Right ventricle myocardium inferior (tissue), 1 donor: ENCODE results near the gene DEPDC1B. TPM values are rescaled to one million over a fixed set of nuclear protein-coding genes. Genes with fewer than 3 reads are reported as not detected.
A peak's percentile ranks its signal among the peaks of the same experiment; 100 is the strongest.
"Not testable (repeated sequence)": the region's sequence is repeated elsewhere in the genome, so short reads cannot be mapped to it uniquely, and the experiment has no call there.

Source experiments
- ATAC-seq: fragments of 200-7000 bp; cut with Tn5 transposase; one replicate; pipeline ENCODE4 v1.9.1; 2020; ENCODE audit warnings: mild to moderate bottlenecking, moderate library complexity
- DNase-seq: peaks from one replicate; pipeline ENCODE4 v3.0.0; 2021; ENCODE audit errors: missing footprints
- intact Hi-C: fragments of 100-400 bp; cut with DNase I; formaldehyde crosslinking; loops from one replicate; pipeline ENCODE4 v1.11.0; 2022
- total RNA-seq: library from RNA; stranded (reverse); fragmentation: NEBNext Ultra II Directional; extraction: Animal tissue kit (Norgen Biotek cat#: 25700); gene quantifications from one replicate; pipeline ENCODE4 v1.2.1, GENCODE V29; 2021
- donor health status: DM: no; HTN: yes; CAD: no; lungs with severe emphysema.

The DEPDC1B gene
- total RNA-seq, 1 donor from 2014 or later = 0.22 TPM

DNA sequence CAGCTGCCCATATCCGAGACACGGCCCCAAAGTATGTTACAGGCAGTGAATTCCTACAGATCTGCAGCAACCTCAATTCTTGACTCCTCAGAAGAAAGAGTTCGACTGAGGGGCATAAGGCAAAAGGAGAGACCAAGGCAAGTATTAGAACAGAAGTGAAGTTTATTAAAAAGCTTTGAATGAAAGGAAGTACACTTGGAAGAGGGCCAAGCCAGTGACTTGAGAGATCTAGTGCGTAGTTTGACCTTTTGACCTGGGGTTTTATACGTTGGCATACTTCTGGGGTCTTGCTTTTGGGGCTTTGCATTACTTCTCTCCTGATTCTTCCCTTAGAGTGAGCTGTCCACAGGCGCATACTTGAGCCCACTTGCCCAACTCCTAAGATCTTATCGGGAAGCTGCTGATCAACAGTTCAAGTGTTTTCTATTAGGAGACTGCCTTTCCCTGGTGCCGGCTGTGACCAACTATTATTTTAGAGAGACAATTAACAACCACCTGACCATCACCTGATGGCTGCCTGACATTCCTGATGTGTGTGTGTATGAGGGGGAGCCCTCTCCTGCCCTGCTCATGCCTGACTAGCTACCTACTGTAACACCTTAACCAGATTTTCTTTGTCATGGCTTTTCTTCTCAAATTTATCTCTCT, 1.5 kb upstream of the DEPDC1B start:
- intact Hi-C loops = no loop called here
- no peak for DNase-seq
- ATAC-seq = no peak

DNA sequence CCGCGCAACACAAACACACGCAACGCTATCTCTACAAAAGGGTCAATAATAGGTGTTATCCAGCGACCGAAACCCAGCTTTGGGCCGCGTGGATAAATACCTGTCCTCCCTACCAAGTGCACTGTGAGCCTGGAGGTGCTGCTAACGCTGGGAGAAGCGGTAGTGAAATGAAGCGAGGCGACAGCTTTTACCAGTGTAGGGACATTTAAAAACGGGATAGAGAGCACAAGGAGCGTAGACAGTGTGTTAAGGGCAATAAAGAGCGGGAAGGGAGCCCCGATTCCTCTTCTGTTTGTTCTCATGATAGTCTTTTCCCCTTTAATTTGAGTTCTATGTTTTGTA, 421 bp upstream of the DEPDC1B start:
- intact Hi-C loops = no loop called here
- ATAC-seq (peak; percentile 61), DNase-seq (no peak)

DNA sequence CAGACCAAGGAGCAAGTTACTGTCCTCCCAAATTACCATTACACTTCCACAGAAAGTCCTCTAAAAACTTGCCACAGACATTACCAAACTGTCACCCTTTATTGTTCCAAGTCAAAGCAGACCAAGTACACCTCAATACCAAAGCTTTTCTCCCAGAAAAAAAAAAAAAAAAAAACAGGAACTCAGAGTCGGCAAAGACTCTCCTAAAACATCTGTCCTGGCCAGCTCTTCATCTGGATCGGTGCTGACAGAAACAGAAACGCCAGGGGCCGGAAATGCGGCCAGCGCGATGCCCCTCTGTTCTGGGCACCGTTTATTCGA, 718 bp downstream of the DEPDC1B start:
- no peak for ATAC-seq
- intact Hi-C loops = no loop called here

DNA sequence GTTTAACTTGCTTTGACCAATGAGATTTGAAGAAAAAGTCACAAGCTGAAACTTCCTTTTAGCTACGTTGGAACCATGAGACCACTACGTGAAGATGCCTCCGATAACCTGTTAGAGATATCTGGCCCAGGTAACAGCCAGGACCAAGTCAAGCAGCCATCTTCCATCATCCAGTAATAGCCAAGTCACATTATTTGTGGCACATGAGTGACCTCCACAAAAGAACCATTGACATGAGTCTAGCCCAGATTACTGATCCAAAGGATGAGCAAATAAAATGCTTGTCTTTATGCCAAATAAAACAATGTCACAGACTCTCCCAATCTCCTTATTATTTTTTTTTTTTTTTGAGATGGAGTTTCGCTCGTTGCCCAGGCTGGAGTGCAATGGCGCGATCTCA, 1.6 kb downstream of the DEPDC1B start:
- no peak for DNase-seq
- intact Hi-C loops = no loop called here
- no peak for ATAC-seq

More for the DNA sequence above, 718 bp downstream of the DEPDC1B start:
- no peak for DNase-seq

DNA sequence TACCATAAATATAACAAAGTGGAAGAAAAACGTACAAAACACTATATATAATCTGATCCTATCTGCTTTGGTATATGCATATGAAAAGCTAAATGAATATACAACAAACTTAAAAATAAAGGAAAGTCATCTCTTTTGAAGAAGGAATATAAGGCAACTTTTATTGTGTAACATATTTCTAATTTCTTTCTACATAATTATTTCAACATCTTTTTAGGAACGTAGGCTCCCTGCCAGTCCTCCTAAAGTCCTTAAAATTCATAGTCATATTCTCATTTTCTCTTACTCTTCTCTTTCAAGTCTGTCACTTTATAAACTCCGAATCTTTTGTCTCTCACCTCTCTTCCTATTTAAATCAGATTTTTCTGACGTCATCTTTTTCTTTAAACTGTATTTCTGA, 9.6 kb downstream of the DEPDC1B start:
- intact Hi-C loops = no loop called here
- DNase-seq = no peak
- ATAC-seq = no peak

DNA sequence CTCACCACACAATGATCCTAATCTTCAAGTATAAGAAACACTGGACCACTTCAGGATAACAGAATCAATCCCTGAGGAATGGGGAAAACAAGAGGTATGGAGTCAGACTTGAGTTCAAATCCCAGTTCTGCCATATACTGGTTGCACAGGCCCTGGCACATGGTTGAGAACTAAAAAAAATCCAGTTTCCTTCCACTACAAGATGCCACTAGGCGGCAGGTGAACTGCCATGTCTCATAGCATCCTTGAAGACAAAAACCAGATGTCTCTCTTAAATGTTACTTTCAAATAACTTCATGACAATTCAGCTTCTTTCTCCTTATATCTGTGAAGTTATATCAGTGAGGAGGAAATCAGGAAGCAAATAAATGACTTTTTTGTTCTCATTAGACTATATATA, 11.0 kb downstream of the DEPDC1B start:
- ATAC-seq (no peak), DNase-seq (no peak)
- intact Hi-C loops = no loop called here

DNA sequence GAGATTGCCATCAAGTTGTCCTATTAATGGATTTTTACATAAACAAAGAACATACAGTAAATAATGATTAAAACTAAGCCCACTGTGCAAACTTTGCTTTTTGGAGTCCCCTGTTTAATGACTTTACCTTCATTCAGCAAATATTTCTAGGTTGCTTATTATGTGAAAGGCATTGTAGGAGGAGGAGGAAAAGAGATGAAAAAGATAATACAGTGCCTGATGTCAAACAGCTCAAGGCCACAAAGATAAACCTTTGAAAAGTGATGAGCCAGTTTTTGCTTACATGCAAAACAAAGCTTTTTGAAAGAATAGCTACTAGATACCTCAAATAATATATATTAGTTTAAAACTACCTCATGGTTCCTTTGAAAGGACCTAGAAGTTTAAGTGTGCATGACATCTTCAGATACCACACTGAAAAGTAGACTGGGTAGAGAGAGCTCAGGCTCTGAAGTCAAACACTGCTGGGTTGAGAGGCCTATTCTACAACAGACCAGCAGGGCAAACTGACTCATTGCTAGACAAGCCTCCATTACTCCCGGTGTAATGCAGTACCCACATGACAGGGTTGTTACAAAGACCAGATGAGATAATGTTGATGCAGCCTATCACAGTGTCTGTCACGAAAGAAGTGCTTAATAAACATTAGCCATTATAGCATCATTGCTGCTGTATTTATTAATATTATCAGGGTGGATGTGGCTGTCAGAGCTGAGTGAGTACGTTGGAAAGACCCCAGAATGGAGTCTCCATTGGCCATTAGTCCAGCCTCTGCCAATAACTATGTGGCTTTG, 11.8 kb downstream of the DEPDC1B start:
- intact Hi-C loops = no loop called here

DNA sequence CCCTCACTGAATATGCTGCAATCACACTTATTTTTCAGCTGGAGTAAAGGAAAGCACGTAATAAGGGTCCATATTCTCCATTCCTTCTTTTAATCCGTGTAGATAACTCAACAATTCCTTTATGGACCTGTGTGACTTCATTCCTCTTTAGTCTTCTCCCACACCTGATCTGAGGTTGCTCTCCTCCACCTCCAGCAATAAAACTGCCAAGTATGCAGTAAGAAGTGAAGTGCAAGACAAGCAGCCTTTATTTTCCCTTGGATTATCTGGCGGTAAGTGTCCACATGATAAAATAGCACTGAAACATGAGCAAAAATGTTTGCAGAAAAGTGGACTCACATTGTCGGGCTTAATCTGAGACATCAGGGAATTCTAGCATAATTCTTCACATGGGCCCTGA, 13.8 kb downstream of the DEPDC1B start:
- ATAC-seq (no peak), DNase-seq (no peak)
- intact Hi-C loops = no loop called here

More for the DNA sequence above, 11.8 kb downstream of the DEPDC1B start:
- ATAC-seq (no peak), DNase-seq (no peak)

DNA sequence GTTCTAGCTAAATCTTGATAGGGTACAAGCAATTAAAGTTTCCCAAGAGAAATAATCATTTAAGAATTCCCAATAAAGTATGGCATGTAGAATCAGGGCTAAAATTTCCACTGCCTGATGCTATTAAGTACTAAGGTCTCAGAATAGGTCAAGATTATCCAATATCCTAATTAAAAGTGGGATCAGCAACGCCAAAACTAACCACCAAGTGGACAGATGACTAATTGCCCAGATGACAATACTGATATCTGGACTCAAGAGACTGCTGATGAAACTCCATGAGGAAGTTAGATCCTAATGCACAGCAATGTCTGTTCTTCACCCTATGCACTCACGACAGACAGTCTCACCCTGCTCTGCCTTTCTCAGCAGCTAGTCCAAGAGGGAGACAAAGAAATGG, 14.3 kb downstream of the DEPDC1B start:
- ATAC-seq = no peak
- intact Hi-C loops = no loop called here
- DNase-seq = no peak

DNA sequence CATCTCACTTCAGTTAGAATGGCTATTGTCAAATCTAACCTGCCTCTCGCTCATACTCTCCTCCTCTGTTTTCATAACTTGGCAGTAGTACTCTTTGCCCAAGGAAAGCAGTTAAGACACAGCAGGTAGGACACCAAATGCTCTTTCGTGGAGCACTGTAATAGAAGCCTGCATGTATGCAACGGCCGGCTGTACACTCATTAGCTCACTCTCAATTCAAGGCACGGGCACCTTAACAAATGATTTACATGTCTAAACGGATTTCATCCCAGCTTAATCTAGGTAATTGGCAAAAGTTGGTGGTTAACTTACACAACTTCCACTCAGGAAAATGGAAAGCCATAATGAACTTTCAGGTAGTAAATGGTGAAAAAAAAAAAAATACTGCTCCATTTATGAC, 14.9 kb downstream of the DEPDC1B start:
- ATAC-seq (no peak), DNase-seq (no peak)
- intact Hi-C loops = no loop called here

DNA sequence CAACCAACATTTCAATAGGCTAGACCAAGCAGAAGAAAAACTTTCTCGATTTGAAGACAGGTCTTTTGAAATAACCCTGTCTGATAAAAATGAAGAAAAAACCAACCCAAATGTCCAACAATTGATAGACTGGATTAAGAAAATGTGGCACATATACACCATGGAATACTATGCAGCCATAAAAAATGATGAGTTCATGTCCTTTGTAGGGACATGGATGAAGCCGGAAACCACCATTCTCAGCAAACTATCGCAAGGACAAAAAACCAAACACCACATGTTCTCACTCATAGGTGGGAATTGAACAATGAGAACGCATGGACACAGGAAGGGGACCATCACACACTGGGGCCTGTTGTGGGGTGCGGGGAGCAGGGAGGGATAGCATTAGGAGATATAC, 18.0 kb downstream of the DEPDC1B start:
- DNase-seq, ATAC-seq, intact Hi-C loops: not testable (repeated sequence)

DNA sequence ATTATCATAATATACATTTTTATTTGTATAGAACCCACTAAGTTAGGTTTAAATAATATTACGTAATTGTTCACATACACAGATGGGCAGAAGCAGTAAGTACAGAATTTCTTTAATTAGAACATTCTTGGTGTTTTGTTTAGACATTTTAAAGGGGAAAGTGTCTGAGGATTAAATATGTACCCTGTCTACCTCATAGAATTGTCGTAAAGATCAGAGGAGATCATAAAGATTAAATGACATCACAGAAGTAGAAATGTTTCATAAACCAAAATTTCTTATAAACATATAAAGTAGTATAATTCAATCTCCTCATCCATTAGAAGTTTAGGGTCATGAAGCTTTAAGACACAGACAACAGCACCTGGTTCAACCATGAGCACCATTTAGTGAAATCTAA, 20.1 kb downstream of the DEPDC1B start:
- ATAC-seq = no peak
- intact Hi-C loops = loop anchor here (5.0 kb wide), 1 partner anchor 1252 kb away; no protein-coding TSS in a partner anchor
- no peak for DNase-seq

DNA sequence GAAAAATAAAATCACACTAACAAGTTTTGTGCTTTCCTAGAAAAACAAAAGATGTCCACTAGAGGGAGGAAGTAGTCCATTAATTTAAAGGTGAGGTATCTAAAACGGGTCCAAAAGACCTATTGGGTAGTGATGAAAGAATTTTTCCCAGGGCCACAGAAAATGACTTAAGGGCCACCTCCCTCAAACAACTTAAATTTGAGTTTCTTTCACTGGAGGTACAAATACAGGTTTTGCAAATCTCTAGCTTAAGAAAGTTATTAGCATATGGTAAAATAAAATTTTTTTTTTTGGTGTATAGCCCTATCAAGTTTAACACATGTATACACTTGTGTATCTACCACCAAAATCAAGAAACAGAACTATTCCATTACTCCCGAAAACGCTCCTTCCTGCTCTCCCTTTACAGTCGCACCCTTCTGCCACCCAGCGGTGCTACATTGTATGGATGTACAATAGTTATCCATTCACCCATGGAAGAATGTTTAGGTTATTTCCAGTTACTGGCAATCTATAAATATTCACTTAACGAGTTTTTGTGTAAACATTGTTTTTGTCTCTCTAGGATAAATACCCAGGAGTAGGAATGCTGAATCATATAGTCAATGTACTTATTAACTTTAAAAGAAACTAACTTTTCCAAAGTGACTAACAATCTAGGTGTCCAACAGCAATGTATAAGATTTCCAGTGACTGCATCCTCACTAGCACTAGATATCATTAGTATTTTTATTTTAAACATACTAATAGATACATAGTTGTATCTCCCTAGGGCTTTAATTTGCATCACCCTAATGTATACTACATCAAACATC, 21.9 kb downstream of the DEPDC1B start:
- ATAC-seq (no peak), DNase-seq (no peak)
- intact Hi-C loops = loop anchor here (5.0 kb wide), 1 partner anchor 1254 kb away; no protein-coding TSS in a partner anchor

DNA sequence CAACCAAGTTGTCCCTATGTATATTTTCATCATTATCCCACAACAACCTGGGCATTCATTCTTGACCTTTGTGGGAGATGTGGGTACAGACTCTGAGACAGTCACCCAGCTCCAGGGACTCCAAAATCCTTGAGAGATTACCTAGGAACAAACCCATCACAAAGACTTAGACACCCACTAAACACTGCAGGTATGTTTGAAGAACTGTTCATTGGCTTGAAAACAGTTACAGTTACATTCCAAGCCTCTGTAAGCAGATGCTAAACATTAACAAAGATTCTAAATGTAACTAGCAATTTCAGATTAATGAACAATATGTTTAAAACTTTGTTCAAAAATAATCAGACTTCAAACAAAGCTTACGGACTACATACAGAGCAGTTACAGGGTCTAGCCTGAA, 24.7 kb downstream of the DEPDC1B start:
- ATAC-seq (no peak), DNase-seq (no peak)
- intact Hi-C loops = loop anchor here (5.0 kb wide), 1 partner anchor 1257 kb away; no protein-coding TSS in a partner anchor

DNA sequence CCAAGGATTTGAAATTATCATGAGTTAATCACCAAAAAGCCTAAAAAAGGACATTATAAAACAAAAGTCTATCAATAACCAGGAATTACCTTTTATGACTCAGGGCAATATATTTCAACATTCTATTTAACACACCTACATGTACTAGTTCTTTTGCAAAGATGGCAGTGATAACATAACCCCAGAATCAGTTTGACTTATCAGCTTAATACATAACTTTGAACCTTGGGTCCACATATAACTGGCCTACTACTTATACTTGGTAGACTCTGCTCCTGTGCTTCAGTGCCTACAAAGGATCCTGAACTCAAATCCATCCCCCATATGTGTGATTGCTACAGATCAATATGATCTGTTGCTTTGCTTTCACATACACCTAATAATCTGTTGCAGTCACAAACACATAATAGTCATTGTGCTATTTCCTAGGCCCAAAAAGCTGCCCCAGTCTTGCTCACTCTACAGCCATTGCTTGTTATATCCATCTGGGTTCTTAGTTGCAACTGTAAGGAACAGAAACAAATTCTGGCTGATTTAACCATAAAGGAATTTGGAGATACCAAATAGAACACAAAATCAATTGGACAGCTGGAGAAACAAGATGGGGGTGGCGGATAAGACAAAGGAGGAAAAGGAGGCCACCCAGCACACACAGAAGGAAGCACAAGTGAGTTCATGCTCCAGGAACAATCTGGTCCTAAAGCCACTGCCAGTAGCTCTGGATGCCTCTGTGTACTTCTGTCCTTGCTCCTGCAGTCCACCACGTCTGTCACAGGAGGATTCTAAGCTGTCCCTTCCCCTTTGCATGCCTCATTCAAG, 25.5 kb downstream of the DEPDC1B start:
- ATAC-seq = no peak
- DNase-seq = no peak
- intact Hi-C loops = loop anchor here (5.0 kb wide), 1 partner anchor 1258 kb away; no protein-coding TSS in a partner anchor

DNA sequence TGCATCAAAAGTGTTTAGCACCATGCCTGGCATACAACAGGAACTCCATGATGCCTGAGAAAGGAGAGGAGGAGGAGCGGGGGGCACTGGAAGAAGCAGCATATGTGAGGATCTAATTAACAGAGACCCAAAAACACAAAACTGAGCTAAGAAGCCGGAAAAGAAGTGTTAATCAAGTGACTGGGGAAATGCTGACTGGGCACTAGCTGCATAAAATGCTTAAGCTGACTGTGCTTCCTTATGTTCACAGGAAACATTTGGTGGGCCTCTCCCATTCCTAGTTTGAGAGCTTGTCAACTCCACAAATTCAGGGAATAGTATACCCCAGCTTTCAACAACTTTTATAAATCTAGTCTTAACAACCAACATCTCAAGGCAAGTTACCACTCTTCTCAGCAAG, 26.6 kb downstream of the DEPDC1B start:
- intact Hi-C loops = no loop called here
- ATAC-seq = no peak

DNA sequence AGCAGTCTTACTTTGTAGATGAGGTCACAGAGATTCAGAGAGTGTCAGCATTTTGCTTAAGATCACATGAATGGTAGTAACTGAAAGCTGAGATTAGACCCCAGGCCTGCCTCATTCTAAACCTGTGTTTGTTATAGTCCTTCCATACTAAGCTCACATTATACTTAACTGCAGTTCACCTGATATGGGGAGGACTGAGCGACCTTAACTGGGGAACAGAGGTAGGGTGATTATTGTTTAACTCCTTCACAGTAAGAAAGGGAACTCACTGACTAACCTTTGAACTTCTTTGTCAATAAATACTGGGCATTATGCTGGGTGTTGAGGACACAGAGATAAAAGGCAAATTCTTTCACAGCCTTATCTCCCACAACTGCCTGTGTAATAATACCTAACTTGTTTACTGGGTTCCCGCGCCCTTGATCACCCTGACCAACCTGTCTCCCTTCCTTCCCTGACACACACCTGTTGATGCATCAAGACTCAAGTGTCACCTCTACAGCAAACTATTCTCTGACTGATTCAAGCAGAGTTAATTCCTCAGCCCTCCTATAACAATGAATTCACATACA, 27.2 kb downstream of the DEPDC1B start:
- intact Hi-C loops = no loop called here
- DNase-seq = no peak

More for the DNA sequence above, 26.6 kb downstream of the DEPDC1B start:
- no peak for DNase-seq

DNA sequence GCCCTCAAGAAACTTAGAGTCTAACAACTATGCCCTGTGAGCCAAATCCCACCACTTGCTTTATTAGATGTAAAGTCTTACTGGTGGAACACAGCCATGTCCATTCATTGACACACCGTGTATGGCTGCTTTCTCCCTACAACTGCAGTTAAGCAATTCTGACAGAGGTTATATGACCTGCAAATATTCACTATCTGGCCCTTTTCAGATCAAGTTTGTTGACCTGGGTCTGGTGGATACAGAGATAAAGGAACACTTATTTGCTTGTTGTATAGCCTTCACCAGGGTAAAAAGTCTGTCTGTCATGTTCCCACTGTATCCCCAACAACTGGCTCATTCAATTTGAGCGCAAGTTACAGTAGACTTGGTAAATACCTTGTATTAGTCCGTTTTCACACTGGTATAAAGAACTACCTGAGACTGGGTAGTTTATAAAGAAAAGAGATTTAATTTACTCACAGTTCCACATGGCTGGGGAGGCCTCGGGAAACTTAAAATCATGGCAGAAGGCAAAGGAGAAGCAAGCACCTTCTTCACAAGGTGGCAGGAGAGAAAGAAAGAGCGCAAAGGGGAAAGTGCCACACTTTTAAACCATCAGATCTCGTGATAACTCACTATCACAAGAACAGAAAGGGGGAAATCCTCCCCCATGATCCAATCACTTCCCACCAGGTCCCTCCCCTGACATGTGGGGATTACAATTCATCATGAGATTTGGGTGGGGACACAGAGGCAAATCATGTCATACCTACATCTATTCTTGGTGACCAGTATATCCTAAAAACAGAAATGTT, 27.9 kb downstream of the DEPDC1B start:
- ATAC-seq (no peak), DNase-seq (no peak)
- intact Hi-C loops = no loop called here

More for the DNA sequence above, 27.2 kb downstream of the DEPDC1B start:
- no peak for ATAC-seq
